A673 (cell line): ENCODE results near the gene ZWILCH. TPM values are rescaled to one million over a fixed set of nuclear protein-coding genes. Genes with fewer than 3 reads are reported as not detected.

ENCODE experiments used
- BruUV-seq: library from RNA; stranded (reverse); fragments of 400-500 nt; replicated peaks from 2 replicates; lab custom pipeline; 2021; lab: Mats Ljungman, UMichigan
- CTCF ChIA-PET: fragments of 300-600 bp; sonication (Branson Sonifier 250); formaldehyde crosslinking; loops from one replicate; lab custom pipeline; 2022; ENCODE audit warnings: antibody characterized with exemption; lab: Charles Lee
- POLR2A ChIA-PET: fragments of 300-600 bp; sonication (Branson Sonifier 250); formaldehyde crosslinking; loops from one replicate; lab custom pipeline; 2022; ENCODE audit warnings: antibody characterized with exemption; ENCODE audit not compliant: low non-redundant PET; lab: Charles Lee
- DNase-seq: peaks from one replicate; pipeline ENCODE4 v3.0.0-alpha.2; 2015; ENCODE audit warnings: low spot score
- H3K27ac ChIP-seq: fragments of 200-600 bp; sonication (generic); 2 replicates; pipeline ENCODE4 v1.5.1; 2016; ENCODE audit warnings: mixed run types, low read depth, mild to moderate bottlenecking, mixed read lengths, antibody characterized with exemption, low read length; ENCODE audit not compliant: poor library complexity, severe bottlenecking
- H3K27me3 ChIP-seq: fragments of 200-600 bp; sonication (generic); replicated peaks from 2 replicates; pipeline ENCODE4 v1.6.1; 2017; ENCODE audit warnings: mixed run types, low read depth, mild to moderate bottlenecking, mixed read lengths, antibody characterized with exemption, low read length; ENCODE audit not compliant: insufficient read depth, poor library complexity
- H3K36me3 ChIP-seq: fragments of 200-600 bp; sonication (generic); 2 replicates; pipeline ENCODE4 v1.6.1; 2016; ENCODE audit warnings: mixed run types, mild to moderate bottlenecking, mixed read lengths, antibody characterized with exemption, low read length; ENCODE audit not compliant: insufficient read depth, poor library complexity, severe bottlenecking
- H3K4me1 ChIP-seq: fragments of 200-600 bp; sonication (generic); 2 replicates; pipeline ENCODE4 v1.6.1; 2017; ENCODE audit warnings: mixed run types, mild to moderate bottlenecking, mixed read lengths, antibody characterized with exemption, low read length; ENCODE audit not compliant: insufficient read depth, poor library complexity, severe bottlenecking
- H3K4me3 ChIP-seq: fragments of 200-600 bp; sonication (generic); 2 replicates; pipeline ENCODE4 v1.5.1; 2016; ENCODE audit warnings: low read depth, mixed run types, mild to moderate bottlenecking, mixed read lengths, low read length; ENCODE audit not compliant: poor library complexity, severe bottlenecking
- H3K9me3 ChIP-seq: fragments of 200-600 bp; sonication (generic); 2 replicates; pipeline ENCODE4 v1.6.1; 2016; ENCODE audit warnings: mixed run types, low read depth, mild to moderate bottlenecking, mixed read lengths, antibody characterized with exemption, low read length; ENCODE audit not compliant: poor library complexity, severe bottlenecking
- EZH2 ChIP-seq: fragments of 200-600 bp; sonication (generic); IDR thresholded peaks from 2 replicates; pipeline ENCODE4 v1.6.1; 2017; ENCODE audit warnings: borderline replicate concordance, low read depth, mild to moderate bottlenecking, mixed read lengths, antibody characterized with exemption, low read length; ENCODE audit not compliant: poor library complexity, severe bottlenecking
- intact Hi-C: fragments of 100-400 bp; cut with micrococcal nuclease; formaldehyde crosslinking; loops from one replicate; pipeline ENCODE4 v1.10.0; 2022; ENCODE audit not compliant: unreplicated experiment
- total RNA-seq: library from RNA; stranded (reverse); gene quantifications from 2 replicates; pipeline ENCODE4 v1.2.3, GENCODE V29; 2021
- TF ChIP-seq, protein P1 (sequence below): fragments of 300-800, 200-600 bp; sonication (generic); conservative IDR thresholded peaks from 2 replicates; pipeline ENCODE4 v1.5.1; 2017; ENCODE audit warnings: low read depth, mild to moderate bottlenecking, antibody characterized with exemption, low read length, moderate library complexity, mixed read lengths

Gene ZWILCH
- total RNA-seq, 1 experiment from 2014 or later, result 36.3 TPM

DNA sequence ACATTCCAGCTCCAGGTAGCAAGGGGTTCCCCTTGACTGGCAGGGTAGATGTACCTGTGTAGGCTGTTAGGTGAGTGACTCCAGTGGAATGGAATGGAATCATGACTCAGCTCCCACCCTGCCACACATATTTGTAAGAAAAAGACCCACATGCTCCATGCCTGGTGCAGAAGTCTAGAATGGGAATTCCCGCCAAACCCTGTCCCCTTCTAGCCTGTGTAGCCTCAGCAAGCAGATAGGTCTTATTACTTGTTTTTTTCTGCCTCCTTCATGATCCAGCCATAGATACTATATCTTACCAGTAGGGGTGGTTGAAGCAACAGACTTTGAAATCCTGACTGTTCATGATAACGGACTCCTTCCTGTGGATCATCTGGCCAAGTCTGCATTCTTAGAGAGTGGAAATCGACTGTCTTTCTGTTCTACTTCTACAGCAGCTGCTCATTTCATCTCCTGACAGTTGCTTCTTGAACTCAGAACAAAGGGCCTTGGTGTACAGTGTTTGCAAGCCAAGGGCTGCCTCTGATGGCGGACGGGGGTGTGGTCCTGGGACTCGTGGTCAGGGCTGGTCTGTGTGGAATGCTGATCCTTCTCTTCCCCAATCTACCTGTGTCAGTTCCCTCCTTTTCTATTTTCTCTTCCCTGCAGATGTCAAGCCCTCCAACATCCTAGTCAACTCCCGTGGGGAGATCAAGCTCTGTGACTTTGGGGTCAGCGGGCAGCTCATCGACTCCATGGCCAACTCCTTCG is 23.8 kb upstream of the ZWILCH start:
- Histone ChIP-seq H3K36me3 (peaks cover 6% of the 10 kb centered on the region), H3K27ac (no peak overlapping the region), H3K4me3 (no peak overlapping the region), H3K4me1 (no peaks in the 10 kb centered on the region), H3K9me3 (no peaks in the 10 kb centered on the region), H3K27me3 (no peaks in the 10 kb centered on the region)
- BruUV-seq, result no TSS peak
- POLR2A ChIA-PET, result no interaction called here
- TF ChIP-seq EZH2, result no peak
- TF ChIP-seq, protein P1, sequence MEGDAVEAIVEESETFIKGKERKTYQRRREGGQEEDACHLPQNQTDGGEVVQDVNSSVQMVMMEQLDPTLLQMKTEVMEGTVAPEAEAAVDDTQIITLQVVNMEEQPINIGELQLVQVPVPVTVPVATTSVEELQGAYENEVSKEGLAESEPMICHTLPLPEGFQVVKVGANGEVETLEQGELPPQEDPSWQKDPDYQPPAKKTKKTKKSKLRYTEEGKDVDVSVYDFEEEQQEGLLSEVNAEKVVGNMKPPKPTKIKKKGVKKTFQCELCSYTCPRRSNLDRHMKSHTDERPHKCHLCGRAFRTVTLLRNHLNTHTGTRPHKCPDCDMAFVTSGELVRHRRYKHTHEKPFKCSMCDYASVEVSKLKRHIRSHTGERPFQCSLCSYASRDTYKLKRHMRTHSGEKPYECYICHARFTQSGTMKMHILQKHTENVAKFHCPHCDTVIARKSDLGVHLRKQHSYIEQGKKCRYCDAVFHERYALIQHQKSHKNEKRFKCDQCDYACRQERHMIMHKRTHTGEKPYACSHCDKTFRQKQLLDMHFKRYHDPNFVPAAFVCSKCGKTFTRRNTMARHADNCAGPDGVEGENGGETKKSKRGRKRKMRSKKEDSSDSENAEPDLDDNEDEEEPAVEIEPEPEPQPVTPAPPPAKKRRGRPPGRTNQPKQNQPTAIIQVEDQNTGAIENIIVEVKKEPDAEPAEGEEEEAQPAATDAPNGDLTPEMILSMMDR, result no peak
- intact Hi-C loops, result no loop called here
- CTCF ChIA-PET, result no interaction called here
- DNase-seq, result no peak

DNA sequence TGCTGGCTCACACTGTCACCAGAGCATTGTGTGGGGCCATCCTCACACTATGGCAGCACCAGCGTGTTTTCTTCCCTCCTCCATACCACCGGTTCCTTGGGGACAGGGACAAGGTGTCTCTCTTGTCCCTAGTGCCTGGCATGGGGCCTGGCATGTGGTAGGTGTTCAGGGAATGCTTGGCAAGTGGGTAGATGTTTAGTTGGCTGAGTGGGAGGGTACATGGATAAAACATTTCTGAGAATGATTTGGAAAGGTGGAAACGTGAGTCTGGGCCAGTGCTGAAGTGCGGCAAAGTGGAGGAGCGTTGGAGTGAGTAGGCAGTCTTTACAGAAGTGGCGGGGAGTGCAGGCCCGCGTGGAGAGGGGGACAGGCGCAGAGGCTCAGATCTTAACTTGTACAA is 22.6 kb upstream of the ZWILCH start:
- Histone ChIP-seq H3K4me1 (no peaks in the 10 kb centered on the region), H3K36me3 (peaks cover 13% of the 10 kb centered on the region), H3K27me3 (no peaks in the 10 kb centered on the region), H3K9me3 (no peaks in the 10 kb centered on the region), H3K4me3 (no peak overlapping the region), H3K27ac (no peak overlapping the region)
- ChIA-PET CTCF (no interaction called here), POLR2A (no interaction called here)
- no TSS peak for BruUV-seq
- no peak for TF ChIP-seq EZH2
- TF ChIP-seq, protein P1, result no peak
- no peak for DNase-seq
- intact Hi-C loops, result no loop called here

DNA sequence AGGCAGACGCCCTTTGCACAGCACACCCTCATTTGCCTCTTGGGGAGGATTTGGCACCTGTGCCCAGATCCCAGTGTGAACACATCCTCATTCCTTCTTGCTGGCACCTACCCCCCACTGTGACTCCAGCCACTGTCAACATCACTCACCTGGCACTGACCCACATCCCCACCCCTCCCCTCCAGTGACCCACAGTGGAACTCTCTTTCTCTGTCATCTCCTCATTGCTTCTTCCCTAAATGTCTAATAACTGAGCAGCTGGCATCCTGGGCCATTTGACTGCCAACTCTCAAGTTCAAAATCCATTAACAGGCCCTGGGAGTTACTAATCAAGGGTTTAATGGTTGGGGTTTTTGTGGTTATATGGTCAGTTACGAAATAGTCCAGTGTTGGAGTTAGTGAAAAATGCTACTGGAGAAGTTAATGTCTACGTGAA is 22.0 kb upstream of the ZWILCH start:
- no peaks in the 10 kb centered on the region for H3K9me3 ChIP-seq
- no peak overlapping the region for H3K4me3 ChIP-seq
- no TSS peak for BruUV-seq
- intact Hi-C loops, result no loop called here
- no peak for TF ChIP-seq EZH2
- TF ChIP-seq, protein P1, result no peak
- H3K36me3 ChIP-seq, result peaks cover 13% of the 10 kb centered on the region
- no peak overlapping the region for H3K27ac ChIP-seq
- no peaks in the 10 kb centered on the region for H3K27me3 ChIP-seq
- ChIA-PET CTCF (no interaction called here), POLR2A (no interaction called here)
- no peak for DNase-seq
- no peaks in the 10 kb centered on the region for H3K4me1 ChIP-seq
